GM18951 (cell line): Measurements from ENCODE around the gene DYRK2.
"Not testable (repeated sequence)": the region's sequence is repeated elsewhere in the genome, so short reads cannot be mapped to it uniquely, and the experiment has no call there.

Source experiments
- POLR2A ChIP-seq: IDR thresholded peaks from 4 replicates; pipeline ENCODE4 v1.6.1; 2011; ENCODE audit warnings: mild to moderate bottlenecking; ENCODE audit not compliant: insufficient read length, insufficient read depth; ENCODE audit errors: extremely low read depth
- in situ Hi-C: fragments of 300-500 bp; cut with MboI; formaldehyde crosslinking; loops from one replicate; pipeline ENCODE4 v1.12.0; 2022; ENCODE audit warnings: low sequenced_read_pairs, mixed read lengths, inconsistent platforms; ENCODE audit not compliant: unreplicated experiment

The DYRK2 gene

GRCh38 chr12:67667276-67668073, 18.9 kb downstream of the DYRK2 start:
- in situ Hi-C loops: no loop called here
- no peak for TF ChIP-seq POLR2A

GRCh38 chr12:67669217-67669933, 20.8 kb downstream of the DYRK2 start:
- no peak for TF ChIP-seq POLR2A

DNA sequence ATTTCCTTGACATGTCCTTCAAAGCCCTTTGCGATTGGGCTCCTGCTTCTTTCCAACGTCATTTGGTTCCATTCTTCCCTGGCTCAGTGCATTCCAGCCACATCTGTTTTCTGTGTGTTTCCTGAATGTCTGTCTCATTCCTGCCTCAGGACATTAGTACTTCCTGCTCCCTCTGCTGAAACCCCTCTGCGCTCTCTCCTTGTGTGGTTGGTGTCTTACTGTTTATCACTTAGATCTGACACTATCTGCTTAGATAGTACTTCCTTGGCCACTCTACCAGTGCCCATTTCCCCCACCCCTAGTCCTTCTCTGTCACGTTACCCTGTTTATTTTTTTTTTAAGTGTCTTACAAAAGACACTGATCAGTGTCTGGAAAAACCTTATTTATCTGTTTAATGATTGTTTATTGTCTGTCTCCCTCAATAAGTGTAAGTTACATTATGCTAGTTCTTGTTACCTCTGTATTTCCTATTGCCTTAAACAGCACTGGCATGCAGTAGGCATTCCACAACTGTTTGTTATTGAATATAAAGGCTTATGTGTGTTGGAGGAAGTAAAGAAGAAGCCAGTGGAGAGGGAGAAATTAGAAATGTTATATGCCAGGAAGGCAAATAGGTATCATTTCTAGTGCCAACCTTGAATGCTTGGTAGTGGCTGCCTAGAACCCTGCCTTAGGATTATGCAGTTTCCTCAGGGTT, 21.5 kb downstream of the DYRK2 start:
- TF ChIP-seq POLR2A: no peak
- in situ Hi-C loops: no loop called here

More at GRCh38 chr12:67669217-67669933, 20.8 kb downstream of the DYRK2 start:
- in situ Hi-C loops: no loop called here

GRCh38 chr12:67671419-67671818, 22.9 kb downstream of the DYRK2 start:
- TF ChIP-seq POLR2A: no peak
- in situ Hi-C loops: no loop called here

DNA sequence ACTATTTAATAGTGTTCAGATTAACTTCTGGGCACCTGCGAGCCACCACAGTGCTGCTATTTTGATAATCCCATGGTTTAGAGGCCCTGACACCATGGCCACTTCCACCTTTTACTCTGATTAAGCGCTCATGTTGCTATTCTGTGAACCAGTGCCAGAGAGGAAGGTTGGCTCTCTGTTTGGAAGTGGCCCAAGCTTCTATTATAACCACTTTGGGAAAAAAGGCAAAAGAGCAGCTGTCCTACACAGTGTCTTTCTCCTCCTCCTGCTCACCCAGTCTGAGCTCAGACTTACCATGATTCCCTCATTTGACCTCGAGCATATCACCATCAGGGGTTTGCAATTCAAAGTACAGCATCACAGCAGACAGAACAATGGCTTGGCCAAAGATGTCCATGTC, 23.3 kb downstream of the DYRK2 start:
- no peak for TF ChIP-seq POLR2A
- in situ Hi-C loops: no loop called here

- in situ Hi-C loops: not testable (repeated sequence)
These were observed 24.0 kb downstream of the DYRK2 start for GRCh38 chr12:67672507-67672906.

DNA sequence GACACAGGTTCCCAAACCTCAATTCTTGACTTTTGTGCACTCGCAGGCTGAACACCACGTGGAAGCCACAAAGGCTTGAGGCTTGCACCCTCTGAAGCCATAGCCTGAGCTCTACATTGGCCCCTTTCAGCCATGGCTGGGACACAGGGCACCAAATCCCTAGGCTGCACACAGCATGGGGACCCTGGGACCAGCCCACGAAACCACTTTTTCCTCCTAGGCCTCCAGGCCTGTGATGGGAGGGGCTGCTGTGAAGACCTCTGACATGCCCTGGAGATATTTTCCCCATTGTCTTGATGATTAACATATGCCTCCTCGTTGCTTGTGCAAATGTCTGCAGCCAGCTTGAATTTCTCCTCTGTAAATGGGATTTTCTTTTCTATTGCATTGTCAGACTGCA, 25.0 kb downstream of the DYRK2 start:
- in situ Hi-C loops: not testable (repeated sequence)

- TF ChIP-seq POLR2A: no peak
- in situ Hi-C loops: no loop called here
These were observed 25.9 kb downstream of the DYRK2 start for GRCh38 chr12:67674417-67674816.

DNA sequence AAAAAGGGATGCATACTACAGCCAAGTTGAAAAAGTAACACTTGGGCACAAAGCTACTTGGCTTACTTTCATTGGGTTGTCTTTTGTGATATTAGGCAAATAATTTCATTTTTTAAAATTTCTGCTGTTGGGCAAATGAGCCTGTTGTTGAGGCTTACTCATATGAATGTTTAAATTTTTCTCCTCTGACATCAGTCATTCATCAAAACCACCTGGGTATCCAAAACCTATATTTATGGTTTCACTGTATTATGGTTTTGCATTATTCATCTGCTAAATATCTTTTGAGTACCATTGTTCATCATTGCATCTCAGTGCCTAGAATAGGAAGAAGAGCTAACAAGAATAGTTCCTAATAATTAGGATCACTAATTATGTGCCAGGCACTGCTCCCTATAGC, 28.1 kb downstream of the DYRK2 start:
- no peak for TF ChIP-seq POLR2A
- in situ Hi-C loops: no loop called here

- in situ Hi-C loops: no loop called here
- no peak for TF ChIP-seq POLR2A
These were observed 28.6 kb downstream of the DYRK2 start for GRCh38 chr12:67677166-67677565.

GRCh38 chr12:67681105-67681778, 32.7 kb downstream of the DYRK2 start:
- in situ Hi-C loops: no loop called here
- no peak for TF ChIP-seq POLR2A

DNA sequence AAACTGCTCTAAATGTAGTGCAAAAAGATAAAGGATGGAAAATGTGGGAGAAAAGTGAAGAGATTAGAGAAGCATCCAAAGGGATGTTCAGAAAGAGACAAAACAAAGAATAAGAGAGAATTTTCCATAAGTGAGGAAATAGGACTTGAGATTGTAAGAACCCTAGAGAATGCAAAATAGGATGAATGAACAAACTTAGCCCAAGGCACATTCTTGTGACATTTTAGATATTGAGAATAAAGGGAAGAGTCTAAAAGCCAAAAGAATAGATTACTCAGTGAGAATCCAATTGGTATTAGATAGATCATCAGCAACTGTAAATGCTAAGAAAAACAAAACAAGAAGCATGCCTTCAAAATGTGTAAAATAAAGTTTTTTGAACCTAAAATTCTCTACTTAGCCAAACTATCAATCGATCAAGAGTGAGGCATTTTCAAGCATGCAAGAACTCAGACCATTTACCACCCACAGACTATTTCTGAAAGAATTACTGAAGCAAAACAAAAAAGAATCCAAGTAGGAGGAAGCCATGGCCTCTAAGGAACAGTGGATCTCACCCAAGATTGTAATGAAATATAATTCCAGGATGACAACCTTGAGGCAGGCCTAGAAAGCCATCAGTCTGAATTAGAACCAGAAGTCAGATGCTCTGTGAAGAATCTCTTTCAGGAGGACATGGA, 33.5 kb downstream of the DYRK2 start:
- in situ Hi-C loops: no loop called here
- TF ChIP-seq POLR2A: no peak

DNA sequence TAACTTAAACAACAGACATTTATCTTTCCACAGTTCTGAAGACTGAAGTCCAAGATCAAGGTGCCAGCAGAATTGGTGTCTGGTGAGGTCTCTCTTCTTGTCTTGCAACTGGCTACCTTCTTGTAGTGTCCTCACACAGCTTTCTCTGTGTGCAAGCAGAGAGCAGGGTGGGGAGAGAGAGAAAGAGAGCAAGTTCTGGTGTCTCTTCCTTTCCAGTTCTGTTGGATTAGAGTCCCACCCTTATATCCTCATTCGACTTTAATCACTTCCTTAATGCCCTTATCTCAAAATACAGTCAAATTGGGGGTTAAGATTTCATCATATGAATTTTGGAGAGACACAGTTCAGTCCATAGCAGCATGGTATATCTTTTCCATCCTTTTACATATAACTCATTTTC, 40.8 kb downstream of the DYRK2 start:
- in situ Hi-C loops: no loop called here

More for the DNA sequence above, 40.8 kb downstream of the DYRK2 start:
- no peak for TF ChIP-seq POLR2A
